Astrocyte (in vitro differentiated cells and primary cell): ENCODE measurements around the gene RPSA. TPM values are rescaled to one million over a fixed set of nuclear protein-coding genes. Genes with fewer than 3 reads are reported as not detected.
A peak's percentile ranks its signal among the peaks of the same experiment; 100 is the strongest.

Source experiments
- DNase-seq: peaks from one replicate; pipeline ENCODE4 v3.0.0-alpha.2; 2010; ENCODE audit warnings: low read depth
- FAIRE-seq: peaks from 2 replicates; lab custom pipeline; 2011; peaks lifted over from hg19 to GRCh38; lab: Jason Lieb, UNC
- H2AFZ ChIP-seq: 2 replicates; pipeline ENCODE4 v1.6.0; 2012; ENCODE audit warnings: low read depth, low read length, inconsistent platforms
- H3K27ac ChIP-seq: 2 replicates; pipeline ENCODE4 v1.5.1; 2011; ENCODE audit warnings: low read depth, low read length, inconsistent platforms
- H3K27me3 ChIP-seq: 2 replicates; pipeline ENCODE4 v1.6.0; 2011; ENCODE audit warnings: low read length, inconsistent platforms; ENCODE audit not compliant: insufficient read depth
- H3K36me3 ChIP-seq: 2 replicates; pipeline ENCODE4 v1.5.1; 2011; ENCODE audit warnings: low read length, inconsistent platforms; ENCODE audit not compliant: insufficient read depth
- H3K4me1 ChIP-seq: 2 replicates; pipeline ENCODE4 v1.5.1; 2011; ENCODE audit warnings: low read length, inconsistent platforms; ENCODE audit not compliant: insufficient read depth
- H3K4me2 ChIP-seq: 2 replicates; pipeline ENCODE4 v1.6.0; 2012; ENCODE audit warnings: low read length, inconsistent platforms
- H3K4me3 ChIP-seq: 2 replicates; pipeline ENCODE4 v1.5.1; 2011; ENCODE audit warnings: low read depth, mild to moderate bottlenecking, low read length, inconsistent platforms; ENCODE audit not compliant: insufficient read depth
- H3K79me2 ChIP-seq: 2 replicates; pipeline ENCODE4 v1.6.0; 2012; ENCODE audit warnings: mild to moderate bottlenecking, low read length, inconsistent platforms; ENCODE audit not compliant: insufficient read depth
- H3K9ac ChIP-seq: 2 replicates; pipeline ENCODE4 v1.6.0; 2012; ENCODE audit warnings: mild to moderate bottlenecking, low read length, inconsistent platforms
- H3K9me3 ChIP-seq: 2 replicates; pipeline ENCODE4 v1.5.1; 2012; ENCODE audit warnings: low read depth, mild to moderate bottlenecking, low read length, inconsistent platforms; ENCODE audit not compliant: insufficient read depth
- H4K20me1 ChIP-seq: 2 replicates; pipeline ENCODE4 v1.6.0; 2012; ENCODE audit warnings: low read length, inconsistent platforms; ENCODE audit not compliant: insufficient read depth
- H3K27ac Mint-ChIP-seq: one replicate; pipeline ENCODE4 v1.8.0; 2021; ENCODE audit warnings: mild to moderate bottlenecking, mixed read lengths; ENCODE audit not compliant: unreplicated experiment
- H3K27me3 Mint-ChIP-seq: one replicate; pipeline ENCODE4 v1.8.0; 2021; ENCODE audit warnings: low read depth, mixed read lengths; ENCODE audit not compliant: unreplicated experiment
- H3K36me3 Mint-ChIP-seq: one replicate; pipeline ENCODE4 v1.8.0; 2021; ENCODE audit warnings: low read depth, mixed read lengths; ENCODE audit not compliant: unreplicated experiment
- H3K4me1 Mint-ChIP-seq: one replicate; pipeline ENCODE4 v1.8.0; 2021; ENCODE audit warnings: low read depth, mixed read lengths; ENCODE audit not compliant: unreplicated experiment
- H3K4me3 Mint-ChIP-seq: one replicate; pipeline ENCODE4 v1.8.0; 2021; ENCODE audit warnings: mild to moderate bottlenecking, moderate library complexity, mixed read lengths; ENCODE audit not compliant: unreplicated experiment
- H3K9me3 Mint-ChIP-seq: one replicate; pipeline ENCODE4 v1.8.0; 2021; ENCODE audit warnings: mild to moderate bottlenecking, mixed read lengths; ENCODE audit not compliant: unreplicated experiment
- CTCF ChIP-seq: IDR thresholded peaks from 2 replicates; pipeline ENCODE4 v1.5.1; 2011; ENCODE audit warnings: low read depth, mild to moderate bottlenecking, inconsistent platforms, low read length, moderate library complexity; ENCODE audit not compliant: insufficient read depth
- EZH2 ChIP-seq: IDR thresholded peaks from 2 replicates; pipeline ENCODE4 v1.6.1; 2012; ENCODE audit warnings: mild to moderate bottlenecking, low read length, inconsistent platforms; ENCODE audit not compliant: insufficient read depth
- total RNA-seq: library from RNA; stranded (reverse); gene quantifications from 2 replicates; pipeline ENCODE4 v1.2.1, GENCODE V29; 2021

Gene RPSA
- total RNA-seq, 1 donor from 2014 or later: 1,004 TPM

- Mint-ChIP-seq H3K4me3 (peak within 1 kb of the TSS; percentile 94), H3K9me3 (no peaks in the 10 kb centered on the region), H3K36me3 (peaks cover 3% of the 10 kb centered on the region), H3K27me3 (no peaks in the 10 kb centered on the region), H3K4me1 (peaks cover 18% of the 10 kb centered on the region), H3K27ac (peak within 1 kb of the TSS; percentile 98)
- TF ChIP-seq EZH2 (no peak), CTCF (peak; percentile 12)
- Histone ChIP-seq H3K36me3 (no peaks in the 10 kb centered on the region), H4K20me1 (peaks cover 39% of the 10 kb centered on the region), H3K27me3 (no peaks in the 10 kb centered on the region), H3K4me3 (peak within 1 kb of the TSS; percentile 89), H3K9ac (peak within 1 kb of the TSS; percentile 87), H3K27ac (peak within 1 kb of the TSS; percentile 90), H3K4me1 (peaks cover 13% of the 10 kb centered on the region), H3K4me2 (peak within 1 kb of the TSS; percentile 86), H2AFZ (peak within 1 kb of the TSS; percentile 97), H3K9me3 (no peaks in the 10 kb centered on the region), H3K79me2 (peaks cover 47% of the 10 kb centered on the region)
- FAIRE-seq (no peak), DNase-seq (peak; percentile 79)
These were observed 23.3 kb upstream of the RPSA start, which contains the start of gene SLC25A38 for GRCh38 chr3:39383045-39383880. Gene SLC25A38 (plus strand): TSS chr3:39383370. CDS start chr3:39383725, 355 bp downstream.

- no peaks in the 10 kb centered on the region for H3K27me3 ChIP-seq
- TF ChIP-seq CTCF (no peak), EZH2 (no peak)
- FAIRE-seq (no peak), DNase-seq (peak; percentile 83)
- peak overlapping the region; percentile 94 for H3K4me3 Mint-ChIP-seq
- H3K4me1 Mint-ChIP-seq: peaks cover 22% of the 10 kb centered on the region
- peaks cover 3% of the 10 kb centered on the region for H3K36me3 Mint-ChIP-seq
- peak overlapping the region; percentile 86 for H3K4me2 ChIP-seq
- peak overlapping the region; percentile 89 for H3K4me3 ChIP-seq
- H3K27ac ChIP-seq: peak overlapping the region; percentile 90
- H3K9ac ChIP-seq: peak overlapping the region; percentile 87
- peak overlapping the region; percentile 97 for H2AFZ ChIP-seq
- H3K27ac Mint-ChIP-seq: peak overlapping the region; percentile 98
- no peaks in the 10 kb centered on the region for H3K36me3 ChIP-seq
- peaks cover 13% of the 10 kb centered on the region for H3K4me1 ChIP-seq
- no peaks in the 10 kb centered on the region for H3K9me3 Mint-ChIP-seq
- H3K27me3 Mint-ChIP-seq: no peaks in the 10 kb centered on the region
- no peaks in the 10 kb centered on the region for H3K9me3 ChIP-seq
- H4K20me1 ChIP-seq: peaks cover 46% of the 10 kb centered on the region
- peaks cover 55% of the 10 kb centered on the region for H3K79me2 ChIP-seq
These were observed 22.4 kb upstream of the RPSA start for GRCh38 chr3:39383881-39384664.
